ENCODE data around the gene NPEPPS.
A peak's percentile ranks its signal among the peaks of the same experiment; 100 is the strongest.

The NPEPPS gene

GRCh38 chr17:47611372-47612350, 80.8 kb downstream of the NPEPPS start:
- no peak overlapping the region for H2BK12ac ChIP-seq (ENCODE audit: low read length in 2 of 2)
- H2AK5ac ChIP-seq (ENCODE audit: low read length, severe bottlenecking), result no peak overlapping the region
- peaks cover 22% of the 10 kb centered on the region for H3K79me1 ChIP-seq (replicated peaks; ENCODE audit: low read length, poor library complexity, severe bottlenecking)
- H2BK120ac ChIP-seq (ENCODE audit: low read depth, low read length), result no peak overlapping the region
- no peak for DNase-seq
- H3K27ac ChIP-seq (ENCODE audit: low read length, poor library complexity, severe bottlenecking), result peak overlapping the region; percentile 6
- H3K4ac ChIP-seq (ENCODE audit: low read depth in 1 of 2, low read length in 2 of 2), result no peak overlapping the region
- peaks cover 9% of the 10 kb centered on the region for H3K4me1 ChIP-seq (ENCODE audit: control insufficient read depth, insufficient read depth, low read depth, low read length)
- no peak overlapping the region for H3K4me2 ChIP-seq (ENCODE audit: low read length, poor library complexity, severe bottlenecking)
- peak overlapping the region; percentile 54 for H3K9ac ChIP-seq (ENCODE audit: low read length)
- H3K23ac ChIP-seq (ENCODE audit: low read length in 2 of 2), result no peak overlapping the region
- no peak overlapping the region for H2AFZ ChIP-seq (ENCODE audit: low read depth, low read length)
- no peak overlapping the region for H3K14ac ChIP-seq (ENCODE audit: low read length in 2 of 2)
- H2BK15ac ChIP-seq (ENCODE audit: low read depth, poor library complexity, severe bottlenecking), result no peak overlapping the region
- H4K8ac ChIP-seq (ENCODE audit: low read length), result peak overlapping the region; percentile 7
- H3K9me3 ChIP-seq (ENCODE audit: control insufficient read depth, low read length), result no peaks in the 10 kb centered on the region
- H4K91ac ChIP-seq (ENCODE audit: low read length), result no peak overlapping the region
- 90% methylated on average over 3 of the region's 5 CpGs for WGBS
- peaks cover 34 to 77% of the 10 kb centered on the region in 2 experiments for H3K36me3 ChIP-seq (ENCODE audit: control insufficient read depth in 1 of 2, insufficient read depth in 2 of 2, low read depth in 1 of 2, low read length in 2 of 2)
- H3K18ac ChIP-seq (ENCODE audit: low read depth in 1 of 2, low read length in 2 of 2), result no peak overlapping the region
- H3K27me3 ChIP-seq (ENCODE audit: control insufficient read depth in 1 of 2, insufficient read depth in 1 of 2, low read length in 2 of 2), result no peaks in the 10 kb centered on the region
- H2BK5ac ChIP-seq (ENCODE audit: low read depth, low read length, poor library complexity, severe bottlenecking), result no peak overlapping the region
- H3K4me3 ChIP-seq (ENCODE audit: insufficient read depth in 1 of 2, low read depth in 1 of 2, low read length in 2 of 2), result no peak overlapping the region

- Histone ChIP-seq H3K4ac (ENCODE audit: low read depth in 1 of 2, low read length in 2 of 2) (no peak overlapping the region), H3K4me3 (ENCODE audit: insufficient read depth in 1 of 2, low read depth in 1 of 2, low read length in 2 of 2) (no peak overlapping the region), H3K4me2 (ENCODE audit: low read length, poor library complexity, severe bottlenecking) (no peak overlapping the region), H3K23ac (ENCODE audit: low read length in 2 of 2) (no peak overlapping the region), H3K27me3 (ENCODE audit: control insufficient read depth in 1 of 2, insufficient read depth in 1 of 2, low read length in 2 of 2) (no peaks in the 10 kb centered on the region), H3K36me3 (ENCODE audit: control insufficient read depth in 1 of 2, insufficient read depth in 2 of 2, low read depth in 1 of 2, low read length in 2 of 2) (peaks cover 25 to 89% of the 10 kb centered on the region in 2 experiments), H4K8ac (ENCODE audit: low read length) (peak overlapping the region; percentile 64), H2BK15ac (ENCODE audit: low read depth, poor library complexity, severe bottlenecking) (no peak overlapping the region), H3K9ac (ENCODE audit: low read length) (no peak overlapping the region), H3K27ac (ENCODE audit: low read length, poor library complexity, severe bottlenecking) (no peak overlapping the region), H3K9me3 (ENCODE audit: control insufficient read depth, low read length) (no peaks in the 10 kb centered on the region), H3K18ac (ENCODE audit: low read depth in 1 of 2, low read length in 2 of 2) (no peak overlapping the region), H2BK12ac (ENCODE audit: low read length in 2 of 2) (no peak overlapping the region), H3K14ac (ENCODE audit: low read length in 2 of 2) (no peak overlapping the region), H3K79me1 (replicated peaks; ENCODE audit: low read length, poor library complexity, severe bottlenecking) (peaks cover 11% of the 10 kb centered on the region), H4K91ac (ENCODE audit: low read length) (no peak overlapping the region), H2BK120ac (ENCODE audit: low read depth, low read length) (peak overlapping the region; percentile 5), H2AFZ (ENCODE audit: low read depth, low read length) (no peak overlapping the region), H2BK5ac (ENCODE audit: low read depth, low read length, poor library complexity, severe bottlenecking) (no peak overlapping the region), H2AK5ac (ENCODE audit: low read length, severe bottlenecking) (peak overlapping the region; percentile 9), H3K4me1 (ENCODE audit: control insufficient read depth, insufficient read depth, low read depth, low read length) (peaks cover 10% of the 10 kb centered on the region)
- 74% methylated on average over 8 of the region's 8 CpGs for WGBS
- peak; percentile 65 for DNase-seq
These were observed 85.0 kb downstream of the NPEPPS start for GRCh38 chr17:47615766-47616424.

GRCh38 chr17:47618410-47618809, 87.5 kb downstream of the NPEPPS start:
- Histone ChIP-seq H2BK5ac (ENCODE audit: low read depth, low read length, poor library complexity, severe bottlenecking) (no peak overlapping the region), H3K9ac (ENCODE audit: low read length) (peak overlapping the region; percentile 10), H4K8ac (ENCODE audit: low read length) (no peak overlapping the region), H3K27ac (ENCODE audit: low read length, poor library complexity, severe bottlenecking) (no peak overlapping the region), H3K4me2 (ENCODE audit: low read length, poor library complexity, severe bottlenecking) (no peak overlapping the region), H3K14ac (ENCODE audit: low read length in 2 of 2) (no peak overlapping the region), H3K18ac (ENCODE audit: low read depth in 1 of 2, low read length in 2 of 2) (no peak overlapping the region), H3K36me3 (ENCODE audit: control insufficient read depth in 1 of 2, insufficient read depth in 2 of 2, low read depth in 1 of 2, low read length in 2 of 2) (peaks cover 11 to 84% of the 10 kb centered on the region in 2 experiments), H2AFZ (ENCODE audit: low read depth, low read length) (no peak overlapping the region), H3K4ac (ENCODE audit: low read depth in 1 of 2, low read length in 2 of 2) (no peak overlapping the region), H3K27me3 (ENCODE audit: control insufficient read depth in 1 of 2, insufficient read depth in 1 of 2, low read length in 2 of 2) (no peaks in the 10 kb centered on the region), H3K4me1 (ENCODE audit: control insufficient read depth, insufficient read depth, low read depth, low read length) (peaks cover 5% of the 10 kb centered on the region), H2AK5ac (ENCODE audit: low read length, severe bottlenecking) (no peak overlapping the region), H3K4me3 (ENCODE audit: insufficient read depth in 1 of 2, low read depth in 1 of 2, low read length in 2 of 2) (no peak overlapping the region), H3K9me3 (ENCODE audit: control insufficient read depth, low read length) (no peaks in the 10 kb centered on the region), H2BK15ac (ENCODE audit: low read depth, poor library complexity, severe bottlenecking) (no peak overlapping the region), H3K23ac (ENCODE audit: low read length in 2 of 2) (no peak overlapping the region), H3K79me1 (replicated peaks; ENCODE audit: low read length, poor library complexity, severe bottlenecking) (peaks cover 8% of the 10 kb centered on the region), H4K91ac (ENCODE audit: low read length) (no peak overlapping the region), H2BK120ac (ENCODE audit: low read depth, low read length) (no peak overlapping the region), H2BK12ac (ENCODE audit: low read length in 2 of 2) (no peak overlapping the region)
- peak; percentile 72 for DNase-seq
- WGBS, result 86% methylated on average over 4 of the region's 4 CpGs
